ENCODE data around the gene TACR2.

Gene TACR2
- total RNA-seq = 0 to 0.09 reads per million in 2 donors

- DNase-seq = no peak
Measured at GRCh38 chr10:69416695-69417094, at the start of gene TACR2. TSS of gene TACR2 (minus strand) at chr10:69416918. CDS start at chr10:69416323, 595 bp downstream.

GRCh38 chr10:69466158-69466490, 49.4 kb upstream of the TACR2 start:
- no peak for DNase-seq

- DNase-seq = no peak
Measured at GRCh38 chr10:69465457-69466157, 48.9 kb upstream of the TACR2 start.

- no peak for DNase-seq
Measured at GRCh38 chr10:69464801-69465401, 48.2 kb upstream of the TACR2 start.

GRCh38 chr10:69464401-69464800, 47.7 kb upstream of the TACR2 start:
- no peak for DNase-seq

GRCh38 chr10:69463886-69464285, 47.2 kb upstream of the TACR2 start:
- no peak for DNase-seq

GRCh38 chr10:69461243-69462025, 44.7 kb upstream of the TACR2 start:
- no peak for DNase-seq

GRCh38 chr10:69460576-69461242, 44.0 kb upstream of the TACR2 start:
- no peak for DNase-seq

- DNase-seq = no peak
Measured at GRCh38 chr10:69459893-69460575, 43.3 kb upstream of the TACR2 start.

- DNase-seq = no peak
Measured at GRCh38 chr10:69459101-69459790, 42.5 kb upstream of the TACR2 start.

GRCh38 chr10:69458430-69459100, 41.8 kb upstream of the TACR2 start:
- no peak for DNase-seq

- DNase-seq = no peak
Measured at GRCh38 chr10:69457771-69458237, 41.1 kb upstream of the TACR2 start.

- DNase-seq = no peak
Measured at GRCh38 chr10:69456880-69457693, 40.4 kb upstream of the TACR2 start.

GRCh38 chr10:69455006-69455763, 38.5 kb upstream of the TACR2 start:
- no peak for DNase-seq

- no peak for DNase-seq
Measured at GRCh38 chr10:69453795-69454194, 37.1 kb upstream of the TACR2 start.

GRCh38 chr10:69452676-69453415, 36.1 kb upstream of the TACR2 start:
- no peak for DNase-seq

- no peak for DNase-seq
Measured at GRCh38 chr10:69451784-69452251, 35.1 kb upstream of the TACR2 start.

- peak; percentile 64 for DNase-seq
Measured at GRCh38 chr10:69451209-69451783, 34.6 kb upstream of the TACR2 start, which contains the start of gene TSPAN15. TSS of gene TSPAN15 (plus strand) at chr10:69451465. CDS start at chr10:69451595, 130 bp downstream.

Data from activated gamma-delta T cell (primary cell).